Stomach (tissue), 9 donors: Measurements from ENCODE around the gene CACNA2D3. TPM values are rescaled to one million over a fixed set of nuclear protein-coding genes. Genes with fewer than 3 reads are reported as not detected.
A peak's percentile ranks its signal among the peaks of the same experiment; 100 is the strongest.

Source experiments
- DNase-seq, 2 donors: peaks; one replicate each; pipeline versions ENCODE4 v3.0.0 to v3.0.0-alpha.2; 2013 to 2019
- H3K27ac ChIP-seq, 5 donors: fragments of 200-600 bp in 4 of 5; sonication (generic) in 4 of 5; one replicate each; pipeline ENCODE4 v1.5.1; 2013 to 2019; ENCODE audit warnings: mild to moderate bottlenecking in 1 of 5, moderate library complexity in 1 of 5
- H3K27me3 ChIP-seq, 3 donors: fragments of 200-600 bp; sonication (generic); one replicate each; pipeline ENCODE4 v1.5.1; 2017 to 2019; ENCODE audit warnings: mixed run types in 1 of 3
- H3K36me3 ChIP-seq, 4 donors: fragments of 200-600 bp; sonication (generic); 1 replicate in 3 of 4; 2 replicates in 1 of 4; pipeline ENCODE4 v1.5.1; 2016 to 2019
- H3K4me1 ChIP-seq, 4 donors: fragments of 200-600 bp; sonication (generic); one replicate each; pipeline ENCODE4 v1.5.1; 2016 to 2019
- H3K4me3 ChIP-seq, 4 donors: fragments of 200-600 bp; sonication (generic) in 3 of 4; one replicate each; pipeline ENCODE4 v1.5.1; 2016 to 2019; ENCODE audit warnings: mild to moderate bottlenecking in 1 of 4
- H3K9me3 ChIP-seq, 4 donors: fragments of 200-600 bp; sonication (generic); one replicate each; pipeline ENCODE4 v1.5.1; 2016 to 2019
- CTCF ChIP-seq, 7 experiments: fragments of 450-650 bp in 4 of 7; fragments of 200-600 bp in 3 of 7; sonication (generic) in 3 of 7; IDR thresholded peaks; one replicate each; pipeline ENCODE4 v1.5.1; 2016 to 2019; ENCODE audit warnings: antibody characterized with exemption in 7 of 7, control low read depth in 2 of 7, mild to moderate bottlenecking in 1 of 7
- EP300 ChIP-seq: sonication (generic); formaldehyde crosslinking; IDR thresholded peaks from one replicate; pipeline ENCODE4 v1.6.1; 2017; ENCODE audit warnings: antibody characterized with exemption
- POLR2A ChIP-seq, 4 donors: fragments of 450-650 bp; IDR thresholded peaks; one replicate each; pipeline ENCODE4 v1.6.1; 2016; ENCODE audit warnings: antibody characterized with exemption in 4 of 4, control low read depth in 2 of 4, mild to moderate bottlenecking in 1 of 4, moderate library complexity in 1 of 4
- POLR2AphosphoS5 ChIP-seq, 3 donors: sonication (generic); formaldehyde crosslinking; IDR thresholded peaks; one replicate each; pipeline ENCODE4 v1.6.1; 2016; ENCODE audit warnings: antibody characterized with exemption in 3 of 3
- WGBS, 5 donors: extraction: QIAGEN DNeasy Blood & Tissue Kit in 3 of 5; methylation state at CpG; one replicate each; pipeline versions ENCODE4 v1.1.5 to v1.1.7; 2013 to 2018; 5-methylcytosine and 5-hydroxymethylcytosine counted together
- intact Hi-C: fragments of 100-400 bp; cut with DNase I; formaldehyde crosslinking; loops from one replicate; pipeline ENCODE4 v1.15.1; 2023; ENCODE audit warnings: low total_unique reads
- polyA plus RNA-seq, 3 donors: library from polyadenylated mRNA; stranded (reverse); fragments of 200-250 nt; gene quantifications; one replicate each; pipeline ENCODE4 v1.2.3, GENCODE V29; 2013
- total RNA-seq, 5 donors: library from RNA; depleted of rRNA; stranded (reverse); fragments of >200 nt; gene quantifications; one replicate each; pipeline versions ENCODE4 v1.1.0 to v1.2.3, GENCODE V29; 2014 to 2016
- donor health status: healthy with polysubstance abuse.
- donor health status: Bipolar disorder and iron deficiency.
- donor health status: healthy.

The CACNA2D3 gene
- total and polyA plus RNA-seq, 8 donors: 0.56 to 54.0 (median 2.9) TPM; not detected in 1

GRCh38 chr3:54120657-54121413 lies 1.5 kb upstream of the CACNA2D3 start:
- no peaks in the 10 kb centered on the region for H3K36me3 ChIP-seq
- TF ChIP-seq POLR2A (IDR thresholded peaks at IDR 0.05) (no peak), CTCF (IDR thresholded peaks at IDR 0.05) (peak in 1 of 7 experiments; percentile 9)
- 3 to 7% (median 3%) methylated on average over 9 to 45 of the region's 45 CpGs for WGBS, 5 donors
- peaks cover 0 to 9% (median 2%) of the 10 kb centered on the region in 4 donors for H3K9me3 ChIP-seq
- peak overlapping the region in 1 of 5 donors; percentile 83 for H3K27ac ChIP-seq
- H3K4me3 ChIP-seq: peak overlapping the region; percentile 62 to 79 (median 64)
- intact Hi-C loops: no loop called here
- H3K4me1 ChIP-seq: peaks cover 15 to 49% (median 30%) of the 10 kb centered on the region in 4 donors
- peaks cover 0 to 82% (median 40%) of the 10 kb centered on the region in 3 donors for H3K27me3 ChIP-seq
- DNase-seq: peak; percentile 27 to 33

- intact Hi-C loops: no loop called here
- no peaks in the 10 kb centered on the region for H3K36me3 ChIP-seq
- peak in 1 of 2 donors; percentile 45 for DNase-seq
- peaks cover 15 to 49% (median 30%) of the 10 kb centered on the region in 4 donors for H3K4me1 ChIP-seq
- H3K4me3 ChIP-seq: peak overlapping the region; percentile 62 to 79 (median 64)
- TF ChIP-seq CTCF (IDR thresholded peaks at IDR 0.05) (no peak), POLR2AphosphoS5 (IDR thresholded peaks at IDR 0.05) (no peak), EP300 (no peak), POLR2A (IDR thresholded peaks at IDR 0.05) (no peak)
- H3K9me3 ChIP-seq: peaks cover 0 to under 1% (median 0%) of the 10 kb centered on the region in 4 donors
- 1 to 2% (median 1%) methylated on average over 21 to 107 of the region's 107 CpGs for WGBS, 5 donors
- peak overlapping the region in 4 of 5 donors; percentile 54 to 83 (median 56) for H3K27ac ChIP-seq
- H3K27me3 ChIP-seq: peaks cover 0 to 82% (median 40%) of the 10 kb centered on the region in 3 donors
Observed at GRCh38 chr3:54121414-54122323, 683 bp upstream of the CACNA2D3 start.

DNA sequence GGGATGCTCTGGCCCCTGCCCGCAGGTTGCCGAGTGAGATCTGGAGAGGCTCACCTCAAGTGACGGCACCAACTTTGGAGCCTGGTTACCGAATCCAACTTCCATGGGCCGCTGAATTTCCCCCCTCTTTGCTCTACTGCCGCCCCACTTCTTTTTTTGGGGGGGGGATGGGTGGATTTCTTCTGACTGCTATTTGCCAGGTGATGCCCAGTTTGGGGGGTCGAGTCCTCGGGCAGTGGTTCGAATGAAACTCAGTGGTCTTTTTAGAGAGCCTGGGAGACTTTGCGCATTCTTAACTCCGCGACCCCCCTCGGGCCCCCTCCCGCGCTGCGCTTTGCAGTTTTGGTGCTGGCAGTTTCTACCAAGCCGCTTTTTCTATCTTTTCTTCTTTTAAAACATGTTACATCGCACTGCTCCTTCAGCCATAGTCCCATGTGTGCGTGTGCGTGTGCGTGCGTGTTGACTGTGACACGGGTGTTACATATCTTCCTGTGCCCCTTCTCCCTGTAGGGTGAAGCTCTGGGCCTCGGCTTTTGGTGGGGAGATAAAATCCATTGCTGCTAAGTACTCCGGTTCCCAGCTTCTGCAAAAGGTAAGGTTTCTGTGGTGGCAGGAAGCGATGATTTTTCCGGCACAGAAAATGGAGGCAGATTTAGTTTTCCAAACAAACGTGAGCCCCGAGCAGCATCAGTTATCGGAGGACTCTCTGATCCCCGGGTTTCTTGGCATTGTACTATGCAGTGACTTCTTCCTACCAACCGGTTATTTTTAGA lies 837 bp downstream of the CACNA2D3 start:
- intact Hi-C loops: no loop called here
- Histone ChIP-seq H3K27me3 (peaks cover 0 to 71% (median 40%) of the 10 kb centered on the region in 3 donors), H3K4me3 (peak overlapping the region; percentile 62 to 79 (median 64))

More for the DNA sequence above, 837 bp downstream of the CACNA2D3 start:
- Histone ChIP-seq H3K4me1 (peaks cover 15 to 49% (median 30%) of the 10 kb centered on the region in 4 donors), H3K27ac (peak overlapping the region in 4 of 5 donors; percentile 4 to 83 (median 42)), H3K9me3 (no peaks in the 10 kb centered on the region), H3K36me3 (no peaks in the 10 kb centered on the region)
- TF ChIP-seq CTCF (IDR thresholded peaks at IDR 0.05) (no peak), POLR2AphosphoS5 (IDR thresholded peaks at IDR 0.05) (no peak), POLR2A (IDR thresholded peaks at IDR 0.05) (no peak), EP300 (no peak)
- peak in 1 of 2 donors; percentile 15 for DNase-seq
- WGBS, 5 donors: 2 to 3% (median 2%) methylated on average over 32 of the region's 32 CpGs
